ENCODE measurements around the gene RNU6-9. TPM values are rescaled to one million over a fixed set of nuclear protein-coding genes. Genes with fewer than 3 reads are reported as not detected.

The RNU6-9 gene
- total RNA-seq, 1 experiment from 2014 or later: not detected

GRCh38 chr19:936175-936546, 42.9 kb downstream of the RNU6-9 start:
- Histone ChIP-seq H3K9me3 (ENCODE audit: low read length) (no peaks in the 10 kb centered on the region), H4K20me1 (ENCODE audit: low read length) (no peaks in the 10 kb centered on the region), H3K79me2 (ENCODE audit: low read length) (no peaks in the 10 kb centered on the region), H3K36me3 (ENCODE audit: low read depth, low read length) (no peaks in the 10 kb centered on the region), H3F3A (ENCODE audit: low read length, unreplicated experiment) (no peaks in the 10 kb centered on the region), H3K27me3 (ENCODE audit: low read length) (no peaks in the 10 kb centered on the region), H3K9me2 (replicated peaks; ENCODE audit: low read length) (no peaks in the 10 kb centered on the region), H3K4me2 (ENCODE audit: low read length) (no peak overlapping the region), H3K9ac (ENCODE audit: low read length) (no peak overlapping the region), H3K4me1 (ENCODE audit: insufficient read depth, low read length) (peaks cover 19% of the 10 kb centered on the region; the same call in 1 of the 2 replicates), H3K4me3 (ENCODE audit: low read length) (no peak overlapping the region), H3K27ac (ENCODE audit: low read length) (no peak overlapping the region), H2AFZ (ENCODE audit: low read length) (no peak overlapping the region)
- intact Hi-C loops (cut with micrococcal nuclease): no loop called here
- BruUV-seq (replicated peaks): no TSS peak
- DNase-seq (no peak), ATAC-seq (no peak)
- ChIA-PET POLR2A (ENCODE audit: unreplicated experiment) (no interaction called here), CTCF (no interaction called here)
- TF ChIP-seq, protein P1, sequence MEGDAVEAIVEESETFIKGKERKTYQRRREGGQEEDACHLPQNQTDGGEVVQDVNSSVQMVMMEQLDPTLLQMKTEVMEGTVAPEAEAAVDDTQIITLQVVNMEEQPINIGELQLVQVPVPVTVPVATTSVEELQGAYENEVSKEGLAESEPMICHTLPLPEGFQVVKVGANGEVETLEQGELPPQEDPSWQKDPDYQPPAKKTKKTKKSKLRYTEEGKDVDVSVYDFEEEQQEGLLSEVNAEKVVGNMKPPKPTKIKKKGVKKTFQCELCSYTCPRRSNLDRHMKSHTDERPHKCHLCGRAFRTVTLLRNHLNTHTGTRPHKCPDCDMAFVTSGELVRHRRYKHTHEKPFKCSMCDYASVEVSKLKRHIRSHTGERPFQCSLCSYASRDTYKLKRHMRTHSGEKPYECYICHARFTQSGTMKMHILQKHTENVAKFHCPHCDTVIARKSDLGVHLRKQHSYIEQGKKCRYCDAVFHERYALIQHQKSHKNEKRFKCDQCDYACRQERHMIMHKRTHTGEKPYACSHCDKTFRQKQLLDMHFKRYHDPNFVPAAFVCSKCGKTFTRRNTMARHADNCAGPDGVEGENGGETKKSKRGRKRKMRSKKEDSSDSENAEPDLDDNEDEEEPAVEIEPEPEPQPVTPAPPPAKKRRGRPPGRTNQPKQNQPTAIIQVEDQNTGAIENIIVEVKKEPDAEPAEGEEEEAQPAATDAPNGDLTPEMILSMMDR (conservative IDR thresholded peaks at IDR 0.05; ENCODE audit: low read depth, low read length): no peak
- no peak for TF ChIP-seq EZH2 (IDR thresholded peaks at IDR 0.05; ENCODE audit: low read length, unreplicated experiment)

- H2AFZ ChIP-seq (ENCODE audit: low read length): no peak overlapping the region
These were observed 44.0 kb downstream of the RNU6-9 start for GRCh38 chr19:937259-937694.

DNA sequence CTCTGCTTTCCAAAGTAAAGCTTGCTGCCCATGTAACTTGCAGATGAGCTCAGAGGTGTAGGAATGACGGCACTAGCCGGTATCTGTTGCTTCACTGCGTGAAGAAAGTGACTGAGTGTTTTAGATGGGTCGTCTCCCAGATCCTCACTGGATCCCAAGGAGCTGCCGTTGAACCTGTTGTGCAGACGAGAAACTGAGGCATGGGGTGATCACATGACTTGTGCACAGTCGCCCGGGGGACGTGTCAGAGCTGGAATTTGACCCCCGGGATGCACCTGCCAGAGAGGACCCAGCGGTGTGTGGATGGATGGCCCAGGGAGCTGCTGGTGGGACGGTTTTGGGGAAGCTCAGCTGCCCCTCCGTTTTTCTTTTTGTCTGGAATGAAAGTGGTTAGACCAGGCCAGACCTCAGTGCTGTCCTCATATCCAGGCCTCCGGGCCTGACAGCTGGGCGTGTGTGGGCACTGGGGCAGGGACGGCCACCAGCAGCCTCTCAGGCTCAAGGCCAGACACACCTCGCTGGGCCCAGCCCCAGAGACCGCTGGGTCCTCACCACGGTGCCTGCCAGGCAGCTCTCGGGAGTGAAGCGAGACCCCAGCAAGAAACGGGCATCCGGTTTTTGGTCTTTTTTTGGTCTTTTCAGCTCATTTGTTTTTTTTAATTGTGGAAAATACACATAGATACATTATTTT, 45.1 kb downstream of the RNU6-9 start:
- no peaks in the 10 kb centered on the region for H3K36me3 ChIP-seq (ENCODE audit: low read depth, low read length)
- H2AFZ ChIP-seq (ENCODE audit: low read length): no peak overlapping the region
- no peak for ATAC-seq
- H3K9ac ChIP-seq (ENCODE audit: low read length): no peak overlapping the region
- no peak overlapping the region for H3K4me3 ChIP-seq (ENCODE audit: low read length)
- peaks cover 4% of the 10 kb centered on the region; the same call in 1 of the 2 replicates for H3K79me2 ChIP-seq (ENCODE audit: low read length)
- CTCF ChIA-PET: no interaction called here
- POLR2A ChIA-PET (ENCODE audit: unreplicated experiment): no interaction called here
- no peaks in the 10 kb centered on the region for H3K9me3 ChIP-seq (ENCODE audit: low read length)
- no peak overlapping the region for H3K27ac ChIP-seq (ENCODE audit: low read length)
- no peak for TF ChIP-seq EZH2phosphoT487 (IDR thresholded peaks at IDR 0.05; ENCODE audit: borderline replicate concordance, low read length)
- TF ChIP-seq EZH2 (IDR thresholded peaks at IDR 0.05; ENCODE audit: low read length, unreplicated experiment): no peak
- TF ChIP-seq, protein P1 (conservative IDR thresholded peaks at IDR 0.05; ENCODE audit: low read depth, low read length): no peak
- H3K4me1 ChIP-seq (ENCODE audit: insufficient read depth, low read length): peaks cover 29% of the 10 kb centered on the region; the same call in 1 of the 2 replicates
- no peak overlapping the region for H3K4me2 ChIP-seq (ENCODE audit: low read length)
- no peaks in the 10 kb centered on the region for H4K20me1 ChIP-seq (ENCODE audit: low read length)
- no peak for DNase-seq
- H3K27me3 ChIP-seq (ENCODE audit: low read length): no peaks in the 10 kb centered on the region
- no peaks in the 10 kb centered on the region for H3F3A ChIP-seq (ENCODE audit: low read length, unreplicated experiment)
- H3K9me2 ChIP-seq (replicated peaks; ENCODE audit: low read length): no peaks in the 10 kb centered on the region
- intact Hi-C loops (cut with micrococcal nuclease): no loop called here
- no TSS peak for BruUV-seq (replicated peaks)

More at GRCh38 chr19:937259-937694, 44.0 kb downstream of the RNU6-9 start:
- Histone ChIP-seq H3F3A (ENCODE audit: low read length, unreplicated experiment) (no peaks in the 10 kb centered on the region), H3K9me3 (ENCODE audit: low read length) (no peaks in the 10 kb centered on the region), H3K9ac (ENCODE audit: low read length) (no peak overlapping the region), H3K4me1 (ENCODE audit: insufficient read depth, low read length) (peaks cover 29% of the 10 kb centered on the region; the same call in 1 of the 2 replicates), H4K20me1 (ENCODE audit: low read length) (no peaks in the 10 kb centered on the region), H3K27ac (ENCODE audit: low read length) (no peak overlapping the region), H3K4me3 (ENCODE audit: low read length) (no peak overlapping the region), H3K36me3 (ENCODE audit: low read depth, low read length) (no peaks in the 10 kb centered on the region), H3K79me2 (ENCODE audit: low read length) (no peaks in the 10 kb centered on the region), H3K4me2 (ENCODE audit: low read length) (no peak overlapping the region), H3K27me3 (ENCODE audit: low read length) (no peaks in the 10 kb centered on the region), H3K9me2 (replicated peaks; ENCODE audit: low read length) (no peaks in the 10 kb centered on the region)
- ATAC-seq (no peak), DNase-seq (no peak)
- POLR2A ChIA-PET (ENCODE audit: unreplicated experiment): no interaction called here
- CTCF ChIA-PET: no interaction called here
- TF ChIP-seq, protein P1 (conservative IDR thresholded peaks at IDR 0.05; ENCODE audit: low read depth, low read length): no peak
- TF ChIP-seq EZH2phosphoT487 (IDR thresholded peaks at IDR 0.05; ENCODE audit: borderline replicate concordance, low read length) (no peak), EZH2 (IDR thresholded peaks at IDR 0.05; ENCODE audit: low read length, unreplicated experiment) (no peak)
- BruUV-seq (replicated peaks): no TSS peak
- intact Hi-C loops (cut with micrococcal nuclease): no loop called here
